Endodermal cell (in vitro differentiated cells): Measurements from ENCODE around the gene JARID2. TPM values are rescaled to one million over a fixed set of nuclear protein-coding genes. Genes with fewer than 3 reads are reported as not detected.

ENCODE experiments used
- DNase-seq: peaks from one replicate; pipeline ENCODE4 v3.0.0-alpha.2; 2017
- H3K27ac ChIP-seq: 2 replicates; pipeline ENCODE4 v1.5.1; 2013; ENCODE audit warnings: mild to moderate bottlenecking, low read depth, low read length, moderate library complexity
- H3K27me3 ChIP-seq: 2 replicates; pipeline ENCODE4 v1.6.1; 2013; ENCODE audit warnings: mild to moderate bottlenecking, low read length, moderate library complexity; ENCODE audit not compliant: insufficient read depth, control insufficient read depth, poor library complexity, severe bottlenecking
- H3K36me3 ChIP-seq: 2 replicates; pipeline ENCODE4 v1.7.0; 2013; ENCODE audit warnings: mild to moderate bottlenecking, low read length, moderate library complexity; ENCODE audit not compliant: control insufficient read depth, insufficient read depth
- H3K4me1 ChIP-seq: one replicate; pipeline ENCODE4 v1.7.0; 2013; ENCODE audit warnings: low read length; ENCODE audit not compliant: control insufficient read depth, insufficient read depth
- H3K4me3 ChIP-seq: 2 replicates; pipeline ENCODE4 v1.5.1; 2013; ENCODE audit warnings: mild to moderate bottlenecking, low read length, moderate library complexity
- H3K9ac ChIP-seq: 2 replicates; pipeline ENCODE4 v1.6.1; 2013; ENCODE audit warnings: mild to moderate bottlenecking, low read length, moderate library complexity; ENCODE audit not compliant: poor library complexity, severe bottlenecking; ENCODE audit errors: extremely low read depth
- H3K9me3 ChIP-seq: 2 replicates; pipeline ENCODE4 v1.6.1; 2013; ENCODE audit warnings: mild to moderate bottlenecking, low read length, moderate library complexity; ENCODE audit not compliant: control insufficient read depth
- H3K27ac Mint-ChIP-seq: 2 replicates; pipeline ENCODE4 v1.8.0; 2020; ENCODE audit warnings: mixed read lengths
- H3K27me3 Mint-ChIP-seq: 2 replicates; pipeline ENCODE4 v1.8.0; 2021; ENCODE audit warnings: mild to moderate bottlenecking, mixed read lengths; ENCODE audit not compliant: insufficient read depth
- H3K36me3 Mint-ChIP-seq: 2 replicates; pipeline ENCODE4 v1.8.0; 2020; ENCODE audit warnings: low read depth, mixed read lengths
- H3K4me1 Mint-ChIP-seq: 2 replicates; pipeline ENCODE4 v1.8.0; 2020; ENCODE audit warnings: mixed read lengths
- H3K4me3 Mint-ChIP-seq: 2 replicates; pipeline ENCODE4 v1.8.0; 2020; ENCODE audit warnings: mild to moderate bottlenecking, moderate library complexity, mixed read lengths
- H3K9me3 Mint-ChIP-seq: 2 replicates; pipeline ENCODE4 v1.8.0; 2020; ENCODE audit warnings: mild to moderate bottlenecking, mixed read lengths
- CTCF ChIP-seq: fragments of 200-600 bp; sonication (generic); conservative IDR thresholded peaks from 2 replicates; pipeline ENCODE4 v1.5.0; 2021; ENCODE audit warnings: antibody characterized with exemption, mild to moderate bottlenecking
- WGBS, 2 experiments: methylation state at CpG; one replicate each; pipeline versions ENCODE4 v1.1.5 to v1.1.7; 2013; ENCODE audit warnings: missing lambda C conversion rate in 2 of 2, mixed read lengths in 1 of 2; ENCODE audit not compliant: insufficient coverage in 1 of 2, insufficient read length in 1 of 2; 5-methylcytosine and 5-hydroxymethylcytosine counted together
- total RNA-seq, 2 donors: library from RNA; stranded (reverse); fragmentation: NEBNext Ultra II Directional in 1 of 2; extraction: Animal tissue kit (Norgen Biotek cat#: 25700) in 1 of 2; gene quantifications; 2 replicates in 1 of 2; 3 replicates in 1 of 2; pipeline ENCODE4 v1.2.1, GENCODE V29; 2021

The JARID2 gene
- total RNA-seq, 2 donors from 2014 or later, result 42.5 to 77.0 TPM

- Mint-ChIP-seq H3K4me1 (peaks cover 39% of the 10 kb centered on the region), H3K36me3 (no peaks in the 10 kb centered on the region), H3K27me3 (no peaks in the 10 kb centered on the region), H3K4me3 (no peak overlapping the region), H3K27ac (no peak overlapping the region), H3K9me3 (no peaks in the 10 kb centered on the region)
- H3K9ac ChIP-seq, result no peak overlapping the region
- no peak for DNase-seq
- H3K9me3 ChIP-seq, result no peaks in the 10 kb centered on the region
- TF ChIP-seq CTCF, result no peak
- no peak overlapping the region for H3K27ac ChIP-seq
- 86 to 100% methylated on average over 2 to 3 of the region's 3 CpGs for WGBS, 2 experiments
- no peaks in the 10 kb centered on the region for H3K27me3 ChIP-seq
- H3K4me1 ChIP-seq, result peaks cover 16% of the 10 kb centered on the region
- H3K36me3 ChIP-seq, result no peaks in the 10 kb centered on the region
- H3K4me3 ChIP-seq, result no peak overlapping the region
These were observed 115.3 kb downstream of the JARID2 start for GRCh38 chr6:15361197-15361596.

GRCh38 chr6:15362274-15363160 lies 116.6 kb downstream of the JARID2 start:
- 77 to 78% methylated on average over 9 of the region's 9 CpGs for WGBS, 2 experiments
- Mint-ChIP-seq H3K4me1 (peaks cover 35% of the 10 kb centered on the region), H3K36me3 (no peaks in the 10 kb centered on the region), H3K4me3 (no peak overlapping the region), H3K9me3 (no peaks in the 10 kb centered on the region), H3K27ac (no peak overlapping the region), H3K27me3 (no peaks in the 10 kb centered on the region)
- peak overlapping the region; percentile 0 for H3K4me3 ChIP-seq
- H3K4me1 ChIP-seq, result peaks cover 16% of the 10 kb centered on the region
- no peak for TF ChIP-seq CTCF
- no peaks in the 10 kb centered on the region for H3K9me3 ChIP-seq
- no peak for DNase-seq
- H3K27ac ChIP-seq, result no peak overlapping the region
- no peak overlapping the region for H3K9ac ChIP-seq
- no peaks in the 10 kb centered on the region for H3K27me3 ChIP-seq
- H3K36me3 ChIP-seq, result no peaks in the 10 kb centered on the region

- DNase-seq, result peak; percentile 45
- Mint-ChIP-seq H3K4me3 (no peak overlapping the region), H3K4me1 (peaks cover 29% of the 10 kb centered on the region), H3K9me3 (no peaks in the 10 kb centered on the region), H3K27me3 (no peaks in the 10 kb centered on the region), H3K27ac (no peak overlapping the region), H3K36me3 (no peaks in the 10 kb centered on the region)
- peaks cover 16% of the 10 kb centered on the region for H3K4me1 ChIP-seq
- WGBS, 2 experiments, result 82 to 86% methylated on average over 3 of the region's 3 CpGs
- H3K27me3 ChIP-seq, result no peaks in the 10 kb centered on the region
- no peaks in the 10 kb centered on the region for H3K9me3 ChIP-seq
- no peak for TF ChIP-seq CTCF
- no peaks in the 10 kb centered on the region for H3K36me3 ChIP-seq
- H3K4me3 ChIP-seq, result no peak overlapping the region
- H3K27ac ChIP-seq, result peak overlapping the region; percentile 9
- H3K9ac ChIP-seq, result no peak overlapping the region
These were observed 117.3 kb downstream of the JARID2 start for GRCh38 chr6:15363164-15363522.
